DND-41 (cell line): ENCODE results near the gene RBFOX2.

Experiments
- EZH2 ChIP-seq: IDR thresholded peaks from 3 replicates; pipeline ENCODE4 v1.6.1; 2012; ENCODE audit warnings: borderline replicate concordance, low read depth, mild to moderate bottlenecking, moderate library complexity, low read length, inconsistent platforms; ENCODE audit not compliant: severe bottlenecking
- TF ChIP-seq, protein P1 (sequence below): IDR thresholded peaks from 2 replicates; pipeline ENCODE4 v1.5.1; 2012; ENCODE audit warnings: borderline replicate concordance, low read length, moderate library complexity, mild to moderate bottlenecking; ENCODE audit not compliant: poor library complexity, severe bottlenecking; ENCODE audit errors: extremely low read depth

DNA sequence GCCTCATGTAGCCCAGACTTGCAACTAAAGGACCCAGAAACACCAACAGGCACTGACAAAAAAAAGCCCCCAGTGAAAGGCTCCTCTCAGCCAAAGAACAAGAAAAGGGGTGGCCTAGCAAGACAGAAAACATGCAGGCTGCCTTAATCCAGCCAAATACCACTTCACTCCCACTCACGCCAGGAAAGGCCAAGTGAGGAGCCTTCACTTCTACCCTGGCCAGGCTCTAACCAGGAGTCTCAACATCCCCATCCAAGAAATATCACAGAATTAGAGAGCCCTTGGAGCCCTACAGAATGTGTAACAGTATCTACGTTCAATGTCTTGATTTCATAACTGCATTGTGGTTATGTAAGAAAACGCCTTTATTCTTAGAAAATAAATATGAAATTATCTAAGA lies 162.0 kb downstream of the RBFOX2 start:
- TF ChIP-seq, protein P1, sequence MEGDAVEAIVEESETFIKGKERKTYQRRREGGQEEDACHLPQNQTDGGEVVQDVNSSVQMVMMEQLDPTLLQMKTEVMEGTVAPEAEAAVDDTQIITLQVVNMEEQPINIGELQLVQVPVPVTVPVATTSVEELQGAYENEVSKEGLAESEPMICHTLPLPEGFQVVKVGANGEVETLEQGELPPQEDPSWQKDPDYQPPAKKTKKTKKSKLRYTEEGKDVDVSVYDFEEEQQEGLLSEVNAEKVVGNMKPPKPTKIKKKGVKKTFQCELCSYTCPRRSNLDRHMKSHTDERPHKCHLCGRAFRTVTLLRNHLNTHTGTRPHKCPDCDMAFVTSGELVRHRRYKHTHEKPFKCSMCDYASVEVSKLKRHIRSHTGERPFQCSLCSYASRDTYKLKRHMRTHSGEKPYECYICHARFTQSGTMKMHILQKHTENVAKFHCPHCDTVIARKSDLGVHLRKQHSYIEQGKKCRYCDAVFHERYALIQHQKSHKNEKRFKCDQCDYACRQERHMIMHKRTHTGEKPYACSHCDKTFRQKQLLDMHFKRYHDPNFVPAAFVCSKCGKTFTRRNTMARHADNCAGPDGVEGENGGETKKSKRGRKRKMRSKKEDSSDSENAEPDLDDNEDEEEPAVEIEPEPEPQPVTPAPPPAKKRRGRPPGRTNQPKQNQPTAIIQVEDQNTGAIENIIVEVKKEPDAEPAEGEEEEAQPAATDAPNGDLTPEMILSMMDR = no peak
- no peak for TF ChIP-seq EZH2
